Fibroblast of lung (primary cell): Measurements from ENCODE around the gene ROBO1. TPM values are rescaled to one million over a fixed set of nuclear protein-coding genes. Genes with fewer than 3 reads are reported as not detected.

Experiments used
- DNase-seq, 2 donors: peaks; one replicate each; pipeline versions ENCODE4 v3.0.0 to v3.0.0-alpha.2; 2010; ENCODE audit warnings: low read depth in 2 of 2
- H2AFZ ChIP-seq: 2 replicates; pipeline ENCODE4 v1.5.1; 2012; ENCODE audit warnings: low read length, control low read depth, inconsistent platforms
- H3K27ac ChIP-seq: 2 replicates; pipeline ENCODE4 v1.5.1; 2011; ENCODE audit warnings: low read length, control low read depth; ENCODE audit not compliant: insufficient read depth
- H3K27me3 ChIP-seq: 2 replicates; pipeline ENCODE4 v1.5.1; 2011; ENCODE audit warnings: mild to moderate bottlenecking, low read length; ENCODE audit not compliant: control insufficient read depth, insufficient read depth
- H3K36me3 ChIP-seq: 2 replicates; pipeline ENCODE4 v1.5.1; 2011; ENCODE audit warnings: low read length; ENCODE audit not compliant: control insufficient read depth, insufficient read depth
- H3K4me1 ChIP-seq: 2 replicates; pipeline ENCODE4 v1.5.1; 2011; ENCODE audit warnings: low read length; ENCODE audit not compliant: control insufficient read depth, insufficient read depth; ENCODE audit errors: extremely low read depth
- H3K4me2 ChIP-seq: 2 replicates; pipeline ENCODE4 v1.5.1; 2011; ENCODE audit warnings: low read length, control low read depth; ENCODE audit not compliant: insufficient read depth; ENCODE audit errors: extremely low read depth
- H3K4me3 ChIP-seq, 4 experiments: fragments of 200-600 bp in 1 of 4; sonication (generic) in 1 of 4; replicated peaks in 1 of 4; 2 replicates each; pipeline ENCODE4 v1.5.1; 2011 to 2016; ENCODE audit warnings: low read length in 4 of 4, low read depth in 3 of 4, mild to moderate bottlenecking in 3 of 4, control low read depth in 2 of 4, inconsistent platforms in 1 of 4, mixed read lengths in 1 of 4; ENCODE audit not compliant: insufficient read depth in 1 of 4; ENCODE audit errors: control extremely low read depth in 1 of 4
- H3K79me2 ChIP-seq: 2 replicates; pipeline ENCODE4 v1.5.1; 2012; ENCODE audit warnings: mild to moderate bottlenecking, low read length, inconsistent platforms; ENCODE audit not compliant: control insufficient read depth, insufficient read depth
- H3K9ac ChIP-seq: 2 replicates; pipeline ENCODE4 v1.5.1; 2011; ENCODE audit warnings: mild to moderate bottlenecking, low read length, control low read depth; ENCODE audit not compliant: insufficient read depth
- H3K9me3 ChIP-seq: 2 replicates; pipeline ENCODE4 v1.5.1; 2012; ENCODE audit warnings: low read depth, low read length; ENCODE audit not compliant: control insufficient read depth, insufficient read depth
- H4K20me1 ChIP-seq: 2 replicates; pipeline ENCODE4 v1.5.1; 2011; ENCODE audit warnings: low read length; ENCODE audit not compliant: control insufficient read depth, insufficient read depth; ENCODE audit errors: extremely low read depth
- EZH2 ChIP-seq: IDR thresholded peaks from 2 replicates; pipeline ENCODE4 v1.5.1; 2012; ENCODE audit warnings: low read length, control low read depth, mild to moderate bottlenecking; ENCODE audit errors: missing control alignments
- polyA plus RNA-seq, 2 donors: library from polyadenylated mRNA; depleted of rRNA in 1 of 2; stranded (reverse) in 1 of 2; unstranded in 1 of 2; fragments of >200 nt; gene quantifications; 2 replicates each; pipeline ENCODE4 v1.2.1, GENCODE V29; 2011 to 2012; ENCODE audit warnings: missing spikeins in 1 of 2
- total RNA-seq: library from RNA; depleted of rRNA; stranded (reverse); fragments of >200 nt; gene quantifications from 2 replicates; pipeline ENCODE4 v1.2.1, GENCODE V29; 2014
- TF ChIP-seq, protein P1 (sequence below), 2 donors: IDR thresholded peaks in 1 of 2; conservative IDR thresholded peaks in 1 of 2; 1 replicate in 1 of 2; 2 replicates in 1 of 2; pipeline ENCODE4 v1.5.1; 2011 to 2012; ENCODE audit warnings: low read length in 2 of 2, control low read depth in 1 of 2, inconsistent platforms in 1 of 2, low read depth in 1 of 2, mild to moderate bottlenecking in 1 of 2

ROBO1 gene
- total and polyA plus RNA-seq, 2 donors (not counting 1 experiment from before 2014, with no cell fraction given): 53.8 to 104 TPM

- no peak overlapping the region for H3K4me3 ChIP-seq
- H3K9me3 ChIP-seq: no peaks in the 10 kb centered on the region
- no peaks in the 10 kb centered on the region for H4K20me1 ChIP-seq
- no peaks in the 10 kb centered on the region for H3K79me2 ChIP-seq
- peak; percentile 3 to 72 for DNase-seq
- no peaks in the 10 kb centered on the region for H3K4me1 ChIP-seq
- H3K36me3 ChIP-seq: no peaks in the 10 kb centered on the region
- TF ChIP-seq, protein P1, sequence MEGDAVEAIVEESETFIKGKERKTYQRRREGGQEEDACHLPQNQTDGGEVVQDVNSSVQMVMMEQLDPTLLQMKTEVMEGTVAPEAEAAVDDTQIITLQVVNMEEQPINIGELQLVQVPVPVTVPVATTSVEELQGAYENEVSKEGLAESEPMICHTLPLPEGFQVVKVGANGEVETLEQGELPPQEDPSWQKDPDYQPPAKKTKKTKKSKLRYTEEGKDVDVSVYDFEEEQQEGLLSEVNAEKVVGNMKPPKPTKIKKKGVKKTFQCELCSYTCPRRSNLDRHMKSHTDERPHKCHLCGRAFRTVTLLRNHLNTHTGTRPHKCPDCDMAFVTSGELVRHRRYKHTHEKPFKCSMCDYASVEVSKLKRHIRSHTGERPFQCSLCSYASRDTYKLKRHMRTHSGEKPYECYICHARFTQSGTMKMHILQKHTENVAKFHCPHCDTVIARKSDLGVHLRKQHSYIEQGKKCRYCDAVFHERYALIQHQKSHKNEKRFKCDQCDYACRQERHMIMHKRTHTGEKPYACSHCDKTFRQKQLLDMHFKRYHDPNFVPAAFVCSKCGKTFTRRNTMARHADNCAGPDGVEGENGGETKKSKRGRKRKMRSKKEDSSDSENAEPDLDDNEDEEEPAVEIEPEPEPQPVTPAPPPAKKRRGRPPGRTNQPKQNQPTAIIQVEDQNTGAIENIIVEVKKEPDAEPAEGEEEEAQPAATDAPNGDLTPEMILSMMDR (conservative IDR thresholded peaks at IDR 0.05 in 1 of 2, IDR thresholded peaks at IDR 0.05 in 1 of 2; ENCODE audit: low read depth in 1 of 2, low read length in 2 of 2): no peak
- TF ChIP-seq EZH2: no peak
- H3K9ac ChIP-seq: no peak overlapping the region
- no peak overlapping the region for H2AFZ ChIP-seq
- no peak overlapping the region for H3K27ac ChIP-seq
- H3K27me3 ChIP-seq: no peaks in the 10 kb centered on the region
- no peak overlapping the region for H3K4me2 ChIP-seq
Measured at GRCh38 chr3:79604681-79605080, 163.1 kb downstream of the ROBO1 start.

- H3K4me3 ChIP-seq: no peak overlapping the region
Measured at GRCh38 chr3:79602385-79602784, 165.4 kb downstream of the ROBO1 start.

DNA sequence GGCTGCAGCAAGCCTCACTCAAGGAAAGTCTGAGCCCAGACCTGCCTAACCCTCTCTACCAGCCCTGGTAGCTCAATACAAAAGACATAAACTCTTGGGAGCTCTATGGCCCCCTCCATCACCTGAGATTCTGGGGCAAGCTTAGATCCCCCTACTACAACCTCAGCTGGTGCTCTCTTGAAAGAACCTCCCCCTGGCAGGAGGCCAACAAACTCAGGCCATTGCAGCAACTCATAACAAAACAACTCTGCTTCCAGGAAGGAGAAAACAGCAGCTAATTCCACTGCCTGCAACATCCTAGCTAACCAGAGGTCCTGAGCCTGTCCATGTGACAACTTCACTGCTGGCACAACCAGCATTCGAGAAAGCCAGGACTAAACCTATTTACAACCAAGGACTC is 169.2 kb downstream of the ROBO1 start:
- Histone ChIP-seq H3K79me2 (no peaks in the 10 kb centered on the region), H3K4me1 (no peaks in the 10 kb centered on the region), H3K9me3 (no peaks in the 10 kb centered on the region), H3K4me2 (no peak overlapping the region), H3K4me3 (no peak overlapping the region), H3K9ac (no peak overlapping the region), H2AFZ (no peak overlapping the region), H3K36me3 (no peaks in the 10 kb centered on the region), H3K27ac (no peak overlapping the region), H3K27me3 (no peaks in the 10 kb centered on the region), H4K20me1 (no peaks in the 10 kb centered on the region)
- TF ChIP-seq EZH2: no peak
- TF ChIP-seq, protein P1 (conservative IDR thresholded peaks at IDR 0.05 in 1 of 2, IDR thresholded peaks at IDR 0.05 in 1 of 2; ENCODE audit: low read depth in 1 of 2, low read length in 2 of 2): no peak
- DNase-seq: peak; percentile 5 to 20

More at GRCh38 chr3:79602385-79602784, 165.4 kb downstream of the ROBO1 start:
- no peak for DNase-seq
- Histone ChIP-seq H2AFZ (no peak overlapping the region), H3K9ac (no peak overlapping the region), H3K79me2 (no peaks in the 10 kb centered on the region), H3K9me3 (no peaks in the 10 kb centered on the region), H3K27me3 (no peaks in the 10 kb centered on the region), H3K36me3 (no peaks in the 10 kb centered on the region), H3K4me2 (no peak overlapping the region), H3K27ac (no peak overlapping the region), H4K20me1 (no peaks in the 10 kb centered on the region), H3K4me1 (no peaks in the 10 kb centered on the region)
- TF ChIP-seq EZH2: no peak
- TF ChIP-seq, protein P1 (conservative IDR thresholded peaks at IDR 0.05 in 1 of 2, IDR thresholded peaks at IDR 0.05 in 1 of 2; ENCODE audit: low read depth in 1 of 2, low read length in 2 of 2): no peak
